ENCODE measurements around the gene MYOC. TPM values are rescaled to one million over a fixed set of nuclear protein-coding genes. Genes with fewer than 3 reads are reported as not detected.

MYOC gene
- total RNA-seq, 1 experiment from 2014 or later: not detected

DNA sequence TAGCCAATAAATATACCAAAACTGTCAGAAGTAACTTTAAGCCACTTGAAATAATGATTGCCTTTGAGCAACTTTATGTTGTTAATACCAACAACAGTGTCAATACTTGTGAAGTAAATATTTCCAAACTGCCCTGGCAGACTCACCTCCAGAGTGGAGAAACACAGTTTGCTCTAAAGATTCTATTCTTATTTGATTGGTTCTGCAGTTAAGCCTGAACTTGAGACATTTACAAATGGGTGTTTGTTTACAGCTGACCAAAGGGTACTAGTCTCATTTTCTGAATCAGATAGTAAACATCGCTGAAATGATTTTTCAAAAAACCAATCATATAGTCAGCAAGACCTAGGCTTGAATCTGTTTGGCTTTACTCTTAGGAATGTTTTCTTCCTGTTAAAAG lies 1.3 kb upstream of the MYOC start:
- ChIA-PET CTCF (interaction anchor here (2.1 kb wide), 2 partner anchors 9 to 62 kb away, joined by 7 to 10 read pairs; no protein-coding TSS in a partner anchor), POLR2A (no interaction called here), RAD21 (ENCODE audit: low non-redundant PET in 1 of 2, low total read pairs in 2 of 2, uncharacterized antibody in 2 of 2, unreplicated experiment in 2 of 2) (no interaction called here)
- no peak overlapping the region for H3K4me3 ChIP-seq (replicated peaks in 1 of 2; ENCODE audit: low read depth in 1 of 2, low read length in 2 of 2)
- no peak overlapping the region for H2AFZ ChIP-seq (ENCODE audit: low read depth, low read length, poor library complexity, severe bottlenecking)
- H3K4me2 ChIP-seq (ENCODE audit: low read length): no peak overlapping the region
- no peaks in the 10 kb centered on the region for H3K79me2 ChIP-seq (ENCODE audit: insufficient read depth, low read length)
- ATAC-seq (no peak), DNase-seq (ENCODE audit: low read depth, low spot score) (no peak)
- no peak overlapping the region for H3K27ac ChIP-seq (ENCODE audit: low read depth, low read length)
- intact Hi-C loops (cut with micrococcal nuclease): no loop called here
- no peak for TF ChIP-seq POLR2AphosphoS5 (IDR thresholded peaks at IDR 0.05; ENCODE audit: low read depth, low read length)
- no peak for TF ChIP-seq EZH2 (IDR thresholded peaks at IDR 0.05)
- TF ChIP-seq ELF1 (IDR thresholded peaks at IDR 0.05; ENCODE audit: borderline replicate concordance, low read depth): no peak
- no peak for TF ChIP-seq EZH2phosphoT487 (IDR thresholded peaks at IDR 0.05; ENCODE audit: borderline replicate concordance)
- no peak for TF ChIP-seq SP1 (IDR thresholded peaks at IDR 0.05; ENCODE audit: low read depth)
- TF ChIP-seq SIN3A (IDR thresholded peaks at IDR 0.05; ENCODE audit: low read depth): no peak
- TF ChIP-seq CEBPB (IDR thresholded peaks at IDR 0.05; ENCODE audit: low read depth): no peak
- TF ChIP-seq EGR1 (IDR thresholded peaks at IDR 0.05; ENCODE audit: low read depth): no peak
- no peak for TF ChIP-seq FOSL1 (IDR thresholded peaks at IDR 0.05; ENCODE audit: low read depth)
- H3K36me3 ChIP-seq (ENCODE audit: control insufficient read depth in 1 of 2, insufficient read depth in 2 of 2, low read length in 2 of 2): no peaks in the 10 kb centered on the region
- no peaks in the 10 kb centered on the region for H4K20me1 ChIP-seq (ENCODE audit: insufficient read depth)
- H3K9ac ChIP-seq (ENCODE audit: low read length): no peak overlapping the region
- H3K9me2 ChIP-seq (ENCODE audit: insufficient read depth): no peaks in the 10 kb centered on the region
- peaks cover 0 to 12% of the 10 kb centered on the region in 2 experiments; a peak in 3 of 4 replicates for H3K4me1 ChIP-seq (ENCODE audit: control insufficient read depth in 1 of 2, insufficient read depth in 2 of 2, low read length in 2 of 2)
- no peaks in the 10 kb centered on the region for H3K9me3 ChIP-seq (ENCODE audit: control insufficient read depth in 1 of 2, insufficient read depth in 1 of 2, low read depth in 1 of 2, low read length in 2 of 2)
- no TSS peak for BruUV-seq (replicated peaks)
- H3K27me3 ChIP-seq (ENCODE audit: insufficient read depth, low read length): no peaks in the 10 kb centered on the region

DNA sequence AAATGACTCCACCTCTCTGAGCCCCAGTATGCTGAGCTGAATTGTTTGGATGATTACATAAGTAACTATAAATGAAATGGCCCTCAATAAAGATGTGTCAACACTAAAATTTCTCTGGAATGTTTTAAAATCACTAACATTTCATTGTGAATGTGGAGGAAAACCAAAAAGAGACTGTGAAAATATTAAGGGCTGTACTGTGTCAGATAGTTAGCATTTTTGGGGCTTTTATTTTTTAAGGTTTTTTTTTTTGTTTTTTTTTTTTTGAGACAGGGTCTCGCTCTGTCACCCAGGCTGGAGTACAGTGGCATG lies 6.3 kb downstream of the MYOC start:
- H3K4me1 ChIP-seq (ENCODE audit: control insufficient read depth in 1 of 2, insufficient read depth in 2 of 2, low read length in 2 of 2): peaks cover 0 to 9% of the 10 kb centered on the region in 2 experiments; a peak in 2 of 4 replicates
- H3K9me3 ChIP-seq (ENCODE audit: control insufficient read depth in 1 of 2, insufficient read depth in 1 of 2, low read depth in 1 of 2, low read length in 2 of 2): no peaks in the 10 kb centered on the region
- H4K20me1 ChIP-seq (ENCODE audit: insufficient read depth): no peaks in the 10 kb centered on the region
- CTCF ChIA-PET: interaction anchor here (2.1 to 3.0 kb wide), 4 partner anchors 10 to 337 kb away, joined by 7 to 26 read pairs (median 9); no protein-coding TSS in a partner anchor
- no peak overlapping the region for H3K4me3 ChIP-seq (replicated peaks in 1 of 2; ENCODE audit: low read depth in 1 of 2, low read length in 2 of 2)
- no peaks in the 10 kb centered on the region for H3K79me2 ChIP-seq (ENCODE audit: insufficient read depth, low read length)
- no peaks in the 10 kb centered on the region for H3K27me3 ChIP-seq (ENCODE audit: insufficient read depth, low read length)
- RAD21 ChIA-PET (ENCODE audit: low non-redundant PET in 1 of 2, low total read pairs in 2 of 2, uncharacterized antibody in 2 of 2, unreplicated experiment in 2 of 2): no interaction called here
- intact Hi-C loops (cut with micrococcal nuclease): loop anchor here (5.0 kb wide), 2 partner anchors 136 to 156 kb away; partner anchors contain the start of gene METTL13
- no peak overlapping the region for H3K27ac ChIP-seq (ENCODE audit: low read depth, low read length)
- H3K4me2 ChIP-seq (ENCODE audit: low read length): no peak overlapping the region
- ATAC-seq: no peak
- TF ChIP-seq CBX3 (IDR thresholded peaks at IDR 0.05; ENCODE audit: low read depth) (no peak), YY1 (IDR thresholded peaks at IDR 0.05; ENCODE audit: extremely low read depth, insufficient replicate concordance, low read depth, low read length) (no peak)
- H3K36me3 ChIP-seq (ENCODE audit: control insufficient read depth in 1 of 2, insufficient read depth in 2 of 2, low read length in 2 of 2): no peaks in the 10 kb centered on the region
- BruUV-seq (replicated peaks): no TSS peak
- no peak for DNase-seq (ENCODE audit: low read depth, low spot score)
- H3K9ac ChIP-seq (ENCODE audit: low read length): no peak overlapping the region
- POLR2A ChIA-PET: no interaction called here
- no peak overlapping the region for H2AFZ ChIP-seq (ENCODE audit: low read depth, low read length, poor library complexity, severe bottlenecking)
- H3K9me2 ChIP-seq (ENCODE audit: insufficient read depth): no peaks in the 10 kb centered on the region
